ENCODE results near the gene CAMKMT. TPM values are rescaled to one million over a fixed set of nuclear protein-coding genes. Genes with fewer than 3 reads are reported as not detected.

The CAMKMT gene
- total and polyA plus RNA-seq, 9 of the 15 experiments (the other 6 are each of a cell fraction or from before 2014, with no cell fraction given), result 1.6 to 15.3 (median 7.4) TPM

DNA sequence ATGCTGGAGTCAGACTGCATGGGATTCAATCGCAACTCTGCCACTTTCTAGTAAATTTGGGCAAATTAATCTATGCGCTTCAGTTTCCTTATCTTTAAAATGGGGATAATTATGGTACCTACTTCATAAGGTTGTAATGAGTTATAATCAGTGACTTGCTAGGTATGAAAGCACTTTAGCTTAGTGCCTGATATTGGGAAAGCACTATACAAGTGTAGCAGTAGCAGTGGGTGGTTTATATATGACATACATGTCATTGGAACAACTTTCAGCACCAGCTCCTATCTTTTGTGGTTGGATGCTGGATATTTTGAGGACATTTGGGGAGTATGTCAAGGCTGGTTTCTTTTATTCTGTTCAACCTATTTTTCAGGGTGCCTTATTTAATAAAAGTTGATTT is 277.7 kb downstream of the CAMKMT start (continued):
- TF ChIP-seq ZNF318 (IDR thresholded peaks at IDR 0.05; ENCODE audit: borderline replicate concordance in 1 of 2, low read depth in 1 of 2), result no peak
